Upper lobe of left lung (tissue), 6 donors: ENCODE measurements around the gene BMP7. TPM values are rescaled to one million over a fixed set of nuclear protein-coding genes. Genes with fewer than 3 reads are reported as not detected.

Experiments
- ATAC-seq, 2 donors: fragments of 200-7000 bp; cut with Tn5 transposase; one replicate each; pipeline ENCODE4 v1.9.1; 2022; ENCODE audit warnings: mild to moderate bottlenecking in 2 of 2, moderate library complexity in 2 of 2; ENCODE audit not compliant: low FRiP score in 2 of 2
- DNase-seq, 2 donors: peaks; one replicate each; pipeline ENCODE4 v3.0.0-alpha.2; 2019 to 2020
- H3K27ac ChIP-seq, 4 donors: fragments of 200-600 bp; sonication (generic); one replicate each; pipeline ENCODE4 v1.5.1; 2016 to 2019
- H3K27me3 ChIP-seq, 4 donors: fragments of 200-600 bp; sonication (generic); one replicate each; pipeline ENCODE4 v1.5.1; 2017 to 2019
- H3K36me3 ChIP-seq, 4 donors: fragments of 200-600 bp; sonication (generic); one replicate each; pipeline ENCODE4 v1.5.1; 2016 to 2019
- H3K4me1 ChIP-seq, 4 donors: fragments of 200-600 bp; sonication (generic); one replicate each; pipeline ENCODE4 v1.5.1; 2018 to 2019
- H3K4me3 ChIP-seq, 4 donors: fragments of 200-600 bp; sonication (generic); one replicate each; pipeline ENCODE4 v1.5.1; 2017 to 2019; ENCODE audit warnings: mild to moderate bottlenecking in 2 of 4, moderate library complexity in 1 of 4
- H3K9me3 ChIP-seq, 4 donors: fragments of 200-600 bp; sonication (generic); one replicate each; pipeline ENCODE4 v1.5.1; 2018 to 2019
- CTCF ChIP-seq, 6 experiments: fragments of 450-650 bp in 4 of 6; fragments of 200-600 bp in 2 of 6; sonication (generic) in 2 of 6; IDR thresholded peaks; one replicate each; pipeline ENCODE4 v1.5.1; 2016 to 2019; ENCODE audit warnings: antibody characterized with exemption in 6 of 6
- EP300 ChIP-seq, 4 donors: sonication (generic); formaldehyde crosslinking; IDR thresholded peaks; one replicate each; pipeline ENCODE4 v1.5.1; 2017; ENCODE audit warnings: antibody characterized with exemption in 4 of 4, control low read depth in 2 of 4
- POLR2A ChIP-seq, 4 donors: fragments of 450-650 bp; IDR thresholded peaks; one replicate each; pipeline ENCODE4 v1.5.1; 2016 to 2017; ENCODE audit warnings: antibody characterized with exemption in 4 of 4, mild to moderate bottlenecking in 2 of 4
- POLR2AphosphoS5 ChIP-seq, 2 donors: sonication (generic); formaldehyde crosslinking; IDR thresholded peaks; one replicate each; pipeline ENCODE4 v1.5.1; 2017; ENCODE audit warnings: antibody characterized with exemption in 2 of 2
- WGBS, 2 donors: methylation state at CpG; one replicate each; pipeline ENCODE4 v1.1.5; 2017 to 2018; 5-methylcytosine and 5-hydroxymethylcytosine counted together
- total RNA-seq, 6 donors: library from RNA; depleted of rRNA in 4 of 6; stranded (reverse); fragments of >200 nt in 4 of 6; gene quantifications; one replicate each; pipeline versions ENCODE4 v1.1.0 to v1.2.1, GENCODE V29; 2016 to 2021
- donor health status: DM: no; HTN: no; CAD: no; lungs with moderate emphysema.
- donor health status: DM: no; HTN: yes; CAD: no; lungs with severe emphysema.

The BMP7 gene
- total RNA-seq, 6 donors from 2014 or later = 0.30 to 4.0 (median 2.6) TPM; not detected in 1

DNA sequence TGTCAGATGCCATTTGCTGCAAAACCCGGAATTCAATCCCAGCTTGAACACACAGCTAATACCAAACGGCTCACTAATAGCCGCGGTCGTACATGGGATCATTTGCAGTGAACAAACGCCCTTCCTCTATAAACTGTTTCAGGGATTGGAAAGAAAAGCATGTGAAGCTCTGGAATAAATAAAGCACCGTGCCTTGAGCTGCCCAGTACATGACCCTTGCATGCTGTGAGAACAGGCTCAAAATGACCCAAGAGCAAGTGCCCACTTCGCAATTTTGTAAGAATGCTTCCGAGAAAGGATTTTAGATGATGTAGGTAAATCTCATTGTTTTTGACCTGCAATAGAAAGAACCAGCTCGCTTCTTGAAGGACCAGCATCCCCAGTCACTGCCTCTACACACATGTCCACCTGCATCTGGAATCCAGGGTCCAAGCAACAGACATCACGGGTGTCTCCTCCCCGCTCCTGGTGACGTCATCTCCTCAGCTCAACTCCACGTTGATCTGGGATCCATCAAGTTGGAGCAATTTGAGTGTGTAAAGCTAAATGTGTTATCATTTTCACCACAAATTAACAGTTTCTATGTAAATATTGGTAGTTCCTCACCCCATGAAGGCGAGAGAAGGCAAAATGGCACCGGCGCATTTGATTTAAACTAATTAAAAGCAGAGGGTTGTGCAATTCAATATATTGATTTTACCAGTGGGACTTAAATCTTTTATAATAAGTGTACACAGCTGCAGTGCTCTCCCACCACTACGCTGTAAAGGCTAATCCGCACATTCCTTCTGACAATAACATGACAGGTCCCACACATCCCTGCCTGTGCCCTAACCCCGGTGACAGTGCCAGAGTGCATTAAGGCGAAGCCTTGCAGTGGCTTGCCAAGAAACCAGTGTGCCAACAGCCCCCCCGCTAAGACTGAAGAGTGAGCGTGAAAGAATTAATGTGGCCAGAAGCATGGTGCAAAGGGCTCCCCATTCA is 6.2 kb downstream of the BMP7 start:
- TF ChIP-seq CTCF (IDR thresholded peaks at IDR 0.05) = no peak
- no peak for TF ChIP-seq POLR2A (IDR thresholded peaks at IDR 0.05)
- TF ChIP-seq EP300 (IDR thresholded peaks at IDR 0.05) = no peak
- no peak for TF ChIP-seq POLR2AphosphoS5 (IDR thresholded peaks at IDR 0.05)
- Histone ChIP-seq H3K27ac (no peak overlapping the region), H3K9me3 (no peaks in the 10 kb centered on the region), H3K4me3 (no peak overlapping the region), H3K36me3 (no peaks in the 10 kb centered on the region), H3K27me3 (peaks cover 0 to 5% (median 2%) of the 10 kb centered on the region in 4 donors), H3K4me1 (peaks cover 0 to 9% (median 5%) of the 10 kb centered on the region in 4 donors)
- DNase-seq (no peak), ATAC-seq (peak in 1 of 2 donors; percentile 5)
- 48 to 66% methylated on average over 23 of the region's 23 CpGs for WGBS, 2 donors

GRCh38 chr20:57259121-57259937 is 7.1 kb downstream of the BMP7 start:
- no peak for DNase-seq
- ATAC-seq = no peak
- no peak overlapping the region for H3K27ac ChIP-seq
- H3K36me3 ChIP-seq = no peaks in the 10 kb centered on the region
- no peak overlapping the region for H3K4me3 ChIP-seq
- no peaks in the 10 kb centered on the region for H3K9me3 ChIP-seq
- TF ChIP-seq POLR2A (IDR thresholded peaks at IDR 0.05) = no peak
- no peak for TF ChIP-seq EP300 (IDR thresholded peaks at IDR 0.05)
- TF ChIP-seq POLR2AphosphoS5 (IDR thresholded peaks at IDR 0.05) = no peak
- TF ChIP-seq CTCF (IDR thresholded peaks at IDR 0.05) = no peak
- H3K4me1 ChIP-seq = peaks cover 0 to 3% (median 3%) of the 10 kb centered on the region in 4 donors
- 29 to 30% methylated on average over 20 to 21 of the region's 21 CpGs for WGBS, 2 donors
- no peaks in the 10 kb centered on the region for H3K27me3 ChIP-seq

- no peaks in the 10 kb centered on the region for H3K27me3 ChIP-seq
- no peaks in the 10 kb centered on the region for H3K36me3 ChIP-seq
- no peak overlapping the region for H3K27ac ChIP-seq
- no peak for ATAC-seq
- H3K9me3 ChIP-seq = no peaks in the 10 kb centered on the region
- TF ChIP-seq EP300 (IDR thresholded peaks at IDR 0.05) = no peak
- no peak for TF ChIP-seq CTCF (IDR thresholded peaks at IDR 0.05)
- no peak for TF ChIP-seq POLR2AphosphoS5 (IDR thresholded peaks at IDR 0.05)
- no peak for TF ChIP-seq POLR2A (IDR thresholded peaks at IDR 0.05)
- WGBS, 2 donors = 58 to 63% methylated on average over 9 of the region's 9 CpGs
- no peak overlapping the region for H3K4me3 ChIP-seq
- no peak for DNase-seq
- H3K4me1 ChIP-seq = no peaks in the 10 kb centered on the region
Measured at GRCh38 chr20:57257701-57258453, 8.6 kb downstream of the BMP7 start.

DNA sequence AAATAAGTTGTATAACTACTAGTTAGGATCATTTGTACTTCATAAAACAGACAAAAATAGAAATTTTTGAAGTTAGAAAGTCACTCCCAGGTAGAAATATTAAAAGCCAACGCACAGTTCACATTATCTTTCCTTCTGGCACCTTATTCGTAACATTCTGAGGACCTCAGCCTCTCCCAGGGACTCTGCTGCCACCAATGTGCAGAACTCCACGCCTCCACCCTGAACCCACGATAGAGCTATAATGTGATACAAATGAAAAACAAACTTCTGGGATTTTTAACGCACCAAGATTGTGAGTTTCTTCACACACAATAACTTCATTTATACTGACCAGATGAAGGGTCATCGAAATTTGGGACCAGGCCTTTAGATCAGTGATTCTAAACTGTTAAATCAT is 9.5 kb downstream of the BMP7 start:
- no peak overlapping the region for H3K27ac ChIP-seq
- H3K4me3 ChIP-seq = no peak overlapping the region
- ATAC-seq = no peak
- 90 to 91% methylated on average over 6 of the region's 6 CpGs for WGBS, 2 donors
- H3K9me3 ChIP-seq = no peaks in the 10 kb centered on the region
- H3K27me3 ChIP-seq = no peaks in the 10 kb centered on the region
- no peaks in the 10 kb centered on the region for H3K36me3 ChIP-seq
- TF ChIP-seq CTCF (IDR thresholded peaks at IDR 0.05) (no peak), EP300 (IDR thresholded peaks at IDR 0.05) (no peak), POLR2AphosphoS5 (IDR thresholded peaks at IDR 0.05) (no peak), POLR2A (IDR thresholded peaks at IDR 0.05) (no peak)
- no peak for DNase-seq
- no peaks in the 10 kb centered on the region for H3K4me1 ChIP-seq
